Measurements from ENCODE around the gene GPR68.

- TF ChIP-seq, protein P1, sequence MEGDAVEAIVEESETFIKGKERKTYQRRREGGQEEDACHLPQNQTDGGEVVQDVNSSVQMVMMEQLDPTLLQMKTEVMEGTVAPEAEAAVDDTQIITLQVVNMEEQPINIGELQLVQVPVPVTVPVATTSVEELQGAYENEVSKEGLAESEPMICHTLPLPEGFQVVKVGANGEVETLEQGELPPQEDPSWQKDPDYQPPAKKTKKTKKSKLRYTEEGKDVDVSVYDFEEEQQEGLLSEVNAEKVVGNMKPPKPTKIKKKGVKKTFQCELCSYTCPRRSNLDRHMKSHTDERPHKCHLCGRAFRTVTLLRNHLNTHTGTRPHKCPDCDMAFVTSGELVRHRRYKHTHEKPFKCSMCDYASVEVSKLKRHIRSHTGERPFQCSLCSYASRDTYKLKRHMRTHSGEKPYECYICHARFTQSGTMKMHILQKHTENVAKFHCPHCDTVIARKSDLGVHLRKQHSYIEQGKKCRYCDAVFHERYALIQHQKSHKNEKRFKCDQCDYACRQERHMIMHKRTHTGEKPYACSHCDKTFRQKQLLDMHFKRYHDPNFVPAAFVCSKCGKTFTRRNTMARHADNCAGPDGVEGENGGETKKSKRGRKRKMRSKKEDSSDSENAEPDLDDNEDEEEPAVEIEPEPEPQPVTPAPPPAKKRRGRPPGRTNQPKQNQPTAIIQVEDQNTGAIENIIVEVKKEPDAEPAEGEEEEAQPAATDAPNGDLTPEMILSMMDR (conservative IDR thresholded peaks at IDR 0.05; ENCODE audit: low read length): no peak
- no peak for TF ChIP-seq EZH2phosphoT487 (IDR thresholded peaks at IDR 0.05; ENCODE audit: borderline replicate concordance, low read depth, low read length)
Measured at GRCh38 chr14:91243074-91243471, 1.4 kb downstream of the GPR68 start.

Measured in OCI-LY7 (cell line).